Upper lobe of left lung (tissue), 4 donors: Measurements from ENCODE around the gene NBAS.

Experiments
- CTCF ChIP-seq, 6 experiments: fragments of 450-650 bp in 4 of 6; fragments of 200-600 bp in 2 of 6; sonication (generic) in 2 of 6; IDR thresholded peaks; one replicate each; pipeline ENCODE4 v1.5.1; 2016 to 2019; ENCODE audit warnings: antibody characterized with exemption in 6 of 6
- EP300 ChIP-seq, 4 donors: sonication (generic); formaldehyde crosslinking; IDR thresholded peaks; one replicate each; pipeline ENCODE4 v1.5.1; 2017; ENCODE audit warnings: antibody characterized with exemption in 4 of 4, control low read depth in 2 of 4
- POLR2A ChIP-seq, 4 donors: fragments of 450-650 bp; IDR thresholded peaks; one replicate each; pipeline ENCODE4 v1.5.1; 2016 to 2017; ENCODE audit warnings: antibody characterized with exemption in 4 of 4, mild to moderate bottlenecking in 2 of 4
- POLR2AphosphoS5 ChIP-seq, 2 donors: sonication (generic); formaldehyde crosslinking; IDR thresholded peaks; one replicate each; pipeline ENCODE4 v1.5.1; 2017; ENCODE audit warnings: antibody characterized with exemption in 2 of 2

- TF ChIP-seq POLR2A (IDR thresholded peaks at IDR 0.05) (no peak), EP300 (IDR thresholded peaks at IDR 0.05) (no peak), CTCF (IDR thresholded peaks at IDR 0.05) (no peak), POLR2AphosphoS5 (IDR thresholded peaks at IDR 0.05) (no peak)
Observed at GRCh38 chr2:15510552-15510951, 50.6 kb downstream of the NBAS start.
